Activated T-cell treated with anti-CD3 and anti-CD28 coated beads for 1 hour (primary cell): Measurements from ENCODE around the gene HORMAD2.
"Not testable (repeated sequence)": the region's sequence is repeated elsewhere in the genome, so short reads cannot be mapped to it uniquely, and the experiment has no call there.

Experiments used
- DNase-seq: peaks from one replicate; pipeline ENCODE4 v3.0.0-alpha.2; 2020; ENCODE audit warnings: low read depth

Gene HORMAD2

GRCh38 chr22:30190574-30190973, 110.3 kb downstream of the HORMAD2 start:
- no peak for DNase-seq

DNA sequence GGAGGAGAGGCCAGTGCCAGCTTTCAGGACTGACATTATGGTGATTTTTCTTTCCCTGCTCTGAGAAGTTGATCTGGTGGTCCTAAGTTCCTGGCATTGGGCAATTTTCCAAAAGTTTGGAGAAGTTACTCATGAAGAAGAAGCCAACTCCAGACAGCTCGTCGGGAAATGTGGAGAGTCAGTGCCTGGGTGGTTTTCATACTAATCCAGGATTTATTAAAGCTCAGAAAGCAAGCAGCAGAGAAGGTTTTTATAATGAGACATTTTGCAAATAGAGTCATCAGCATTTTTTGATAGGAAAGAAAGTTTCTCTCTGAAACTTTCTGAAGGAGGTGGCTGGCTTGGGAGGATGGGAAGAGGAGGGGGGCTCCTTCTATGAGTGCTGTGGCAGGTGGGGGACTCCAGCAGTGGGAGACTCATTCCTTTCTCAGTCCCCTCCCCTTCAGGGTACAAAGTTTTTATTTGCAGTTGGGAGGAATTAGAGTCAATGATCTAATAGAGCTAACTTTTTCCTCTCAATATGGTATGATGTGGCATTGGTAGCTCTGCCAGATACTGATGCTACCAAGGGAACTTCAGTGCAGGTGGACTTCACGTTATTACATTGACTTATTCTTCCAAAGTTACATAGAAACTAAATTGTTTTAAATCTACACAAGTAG, 110.9 kb downstream of the HORMAD2 start:
- DNase-seq, result no peak

- DNase-seq, result no peak
These were observed 112.2 kb downstream of the HORMAD2 start for GRCh38 chr22:30192427-30192826.

- DNase-seq, result no peak
These were observed 112.9 kb downstream of the HORMAD2 start for GRCh38 chr22:30193031-30193775.

DNA sequence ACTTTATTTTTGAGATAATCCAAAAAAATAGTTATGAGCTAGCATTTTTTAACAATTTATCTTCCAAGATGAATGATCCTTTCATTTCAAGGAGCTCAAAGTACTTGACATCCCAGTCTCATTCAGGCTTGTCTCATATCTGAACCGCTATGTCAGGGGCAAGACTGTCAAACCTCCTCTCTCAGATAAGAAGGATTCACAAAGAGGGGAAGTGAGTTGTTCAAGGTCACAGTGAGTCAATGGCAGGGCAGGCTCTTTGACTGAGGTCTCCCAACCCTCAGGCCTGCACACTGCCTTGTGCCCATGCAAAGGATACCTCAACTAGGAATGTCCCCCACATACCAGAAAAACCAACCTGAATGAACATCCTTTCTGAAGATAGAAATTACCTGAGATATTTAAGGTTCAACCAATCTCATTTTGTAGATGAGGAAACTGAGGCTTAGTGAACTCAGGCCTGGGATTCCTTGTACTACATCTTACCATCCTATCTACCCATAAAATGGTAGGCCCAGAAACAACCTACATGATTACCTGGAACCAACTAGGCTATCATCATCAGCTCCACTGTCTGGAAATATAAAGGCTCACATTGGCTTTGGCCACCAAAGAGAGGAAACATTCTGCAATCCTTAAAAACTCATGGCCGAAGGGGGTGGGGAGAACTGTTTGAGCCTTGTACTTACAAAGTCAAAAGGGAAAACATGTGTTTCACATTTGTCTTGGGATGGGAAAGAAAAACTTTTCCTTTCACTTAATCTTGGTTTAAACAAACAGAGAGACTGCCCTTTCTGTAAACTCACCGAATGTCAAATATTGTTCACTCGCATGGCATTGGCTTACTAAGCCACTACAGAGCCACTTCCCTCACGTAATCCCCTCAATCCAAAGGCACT, 115.2 kb downstream of the HORMAD2 start:
- DNase-seq, result no peak

DNA sequence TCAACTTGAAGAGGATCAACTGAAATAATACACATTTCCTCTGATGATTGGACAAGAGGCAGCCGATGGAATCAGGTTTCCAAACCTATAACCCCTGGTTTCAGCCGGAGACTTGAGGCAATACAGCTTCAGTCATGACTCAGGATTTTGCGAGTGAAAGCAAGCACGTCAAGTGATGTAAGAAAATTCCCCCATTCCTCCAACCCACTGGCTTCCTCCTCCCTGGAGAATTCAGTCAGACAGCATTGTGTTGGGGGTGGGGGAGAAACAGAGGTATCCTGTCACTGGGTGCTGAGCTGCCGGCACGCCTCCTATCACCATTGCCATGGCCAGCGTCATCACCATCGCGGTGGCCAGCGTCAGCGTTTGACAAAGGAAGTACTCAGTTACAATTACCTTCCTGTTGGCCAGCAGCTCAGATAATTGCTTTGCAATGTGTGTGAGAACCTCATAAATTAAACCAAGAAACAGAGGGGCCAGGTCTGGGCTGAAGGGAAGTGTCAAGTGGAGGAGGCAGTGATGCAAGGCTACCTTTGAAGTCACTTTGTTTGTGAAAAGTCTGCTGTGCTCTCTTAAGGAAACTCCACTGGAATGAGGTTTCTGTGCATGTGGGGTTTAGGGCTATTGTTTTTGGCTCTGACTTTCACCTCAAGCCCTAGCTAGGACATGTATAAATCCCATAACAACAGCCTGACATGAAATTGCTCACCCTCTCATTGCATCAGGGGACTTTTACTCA, 116.0 kb downstream of the HORMAD2 start:
- no peak for DNase-seq

DNA sequence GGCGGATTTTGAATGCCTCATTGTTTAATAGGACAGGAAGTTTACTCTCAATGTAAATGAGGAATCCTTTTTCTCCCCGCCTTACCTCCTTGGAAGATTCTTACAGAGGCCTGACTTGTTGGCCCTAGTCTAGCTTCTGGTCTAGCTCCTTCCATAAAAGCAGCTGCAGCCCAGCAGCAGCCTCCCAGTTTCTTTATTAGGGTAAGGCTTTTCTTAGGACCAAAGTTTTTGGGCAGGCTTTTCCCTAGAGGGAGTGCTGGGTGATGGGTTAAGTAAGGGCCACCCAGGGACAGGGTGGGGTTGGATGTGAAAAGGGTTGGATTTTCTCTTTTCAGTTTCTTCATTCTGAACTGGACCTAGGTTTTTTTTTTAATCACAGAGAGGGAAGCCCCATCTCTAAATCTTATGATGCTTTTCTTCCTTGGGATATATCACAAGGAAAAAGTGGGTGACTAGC, 116.6 kb downstream of the HORMAD2 start:
- DNase-seq, result no peak

GRCh38 chr22:30197389-30197788, 117.1 kb downstream of the HORMAD2 start:
- no peak for DNase-seq

- DNase-seq, result no peak
These were observed 118.0 kb downstream of the HORMAD2 start for GRCh38 chr22:30198152-30198825.

DNA sequence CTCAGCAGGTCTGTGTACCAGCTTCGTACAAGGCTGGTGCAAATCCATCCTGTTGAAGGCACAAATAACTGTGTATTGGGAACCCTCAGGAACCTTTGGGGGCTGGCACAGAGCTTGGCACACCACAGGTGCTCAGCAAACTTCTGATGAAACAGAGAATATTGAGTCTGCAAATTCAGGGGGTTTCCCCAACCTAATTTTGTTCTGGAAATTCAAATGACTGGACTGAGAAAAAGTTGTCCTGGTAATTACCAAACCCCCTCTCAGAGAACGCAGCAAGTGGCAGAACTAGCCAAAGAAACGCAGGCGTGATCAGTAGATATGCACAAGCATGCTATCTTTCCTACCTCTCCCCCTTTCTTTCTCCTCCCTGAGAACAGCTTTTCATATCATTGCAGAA, 118.7 kb downstream of the HORMAD2 start:
- no peak for DNase-seq

GRCh38 chr22:30200905-30201304, 120.6 kb downstream of the HORMAD2 start:
- not testable (repeated sequence) for DNase-seq

DNA sequence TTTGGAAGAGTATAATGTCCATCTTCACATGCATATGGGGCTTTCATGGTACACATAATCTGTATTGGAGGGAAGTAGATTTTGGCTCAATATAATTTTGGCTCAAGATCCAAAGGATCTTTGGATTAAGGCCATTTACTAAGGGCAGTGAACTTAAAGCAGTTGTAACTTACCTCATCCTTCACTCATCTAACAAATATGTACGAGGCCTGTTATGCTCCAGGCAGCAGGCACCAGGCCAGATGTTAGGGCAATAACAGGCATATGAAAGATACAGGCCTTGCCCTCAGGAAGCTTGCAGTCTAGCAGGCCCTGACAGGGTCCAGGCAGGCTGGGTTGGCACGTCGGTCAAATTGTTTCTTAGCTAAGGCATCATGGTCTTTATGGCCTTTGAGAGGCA, 121.7 kb downstream of the HORMAD2 start:
- DNase-seq, result no peak

GRCh38 chr22:30202531-30203006, 122.3 kb downstream of the HORMAD2 start:
- no peak for DNase-seq

GRCh38 chr22:30204015-30204741, 123.9 kb downstream of the HORMAD2 start:
- no peak for DNase-seq

DNA sequence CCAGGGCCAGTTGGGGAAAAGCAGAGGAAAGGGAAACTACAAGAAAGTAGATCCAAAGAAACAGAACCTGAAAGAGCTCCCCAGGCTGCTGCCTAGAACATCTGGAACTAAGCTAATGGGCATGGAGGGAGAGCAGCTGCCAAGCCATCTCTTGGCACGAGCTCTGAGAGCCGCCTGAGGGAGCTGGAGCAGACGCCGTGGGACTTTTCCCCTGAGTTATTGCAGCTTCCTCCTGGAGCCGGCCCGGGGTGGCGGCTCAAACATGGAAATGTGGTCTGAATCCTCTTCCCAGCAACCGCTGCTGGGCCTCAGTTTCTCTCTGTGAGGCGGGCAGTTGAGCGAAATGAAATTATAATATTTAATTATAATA, 124.5 kb downstream of the HORMAD2 start:
- DNase-seq, result no peak

- no peak for DNase-seq
These were observed 125.2 kb downstream of the HORMAD2 start for GRCh38 chr22:30205281-30206115.

GRCh38 chr22:30206944-30207343, 126.7 kb downstream of the HORMAD2 start:
- DNase-seq, result no peak

DNA sequence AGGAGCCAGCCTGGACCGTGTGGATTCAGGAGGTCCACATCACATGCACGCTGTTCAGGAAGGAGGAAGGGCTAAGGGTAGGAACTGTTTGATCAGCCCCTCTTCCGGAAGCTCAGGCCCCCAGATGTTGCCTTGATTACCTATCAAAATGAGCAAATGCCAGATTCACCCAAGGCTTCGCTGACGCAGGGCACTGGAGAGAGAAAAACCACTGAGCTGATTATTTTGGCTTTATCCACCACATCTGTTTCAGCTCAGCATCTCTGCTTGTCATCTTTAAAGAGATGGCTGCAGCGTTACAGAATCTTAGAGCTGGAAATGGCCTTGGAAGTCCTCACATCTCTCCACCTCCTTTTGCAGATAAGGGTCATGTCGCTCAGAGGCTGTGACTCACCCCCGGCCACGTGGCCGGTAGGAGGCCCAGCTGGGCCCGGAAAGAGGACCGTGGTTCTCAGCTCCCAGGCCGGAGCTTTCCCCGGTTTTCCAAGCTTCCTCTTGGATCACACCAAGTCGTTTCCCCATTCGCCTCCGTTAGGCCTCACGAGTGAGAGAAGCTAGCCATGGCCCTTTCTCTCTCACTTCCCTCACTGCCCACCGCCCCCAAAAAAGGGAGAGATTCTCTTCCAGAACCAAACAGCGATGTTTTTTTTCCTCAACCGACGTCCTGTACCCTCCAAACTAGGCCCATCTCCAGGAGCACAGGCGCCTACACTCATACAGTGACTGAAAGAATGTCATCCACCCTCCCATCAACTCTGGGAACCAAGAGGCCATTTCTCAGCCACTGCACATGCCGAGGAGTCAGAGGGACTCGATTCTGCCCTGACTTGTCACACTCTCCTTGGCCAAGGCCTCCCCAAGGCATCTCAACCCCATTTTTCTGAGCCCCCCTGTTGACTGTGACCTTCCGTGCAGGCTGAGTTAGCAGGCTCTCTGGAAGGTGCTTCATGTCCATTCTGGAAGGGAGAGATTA, 128.7 kb downstream of the HORMAD2 start:
- no peak for DNase-seq
